Measurements from ENCODE around the gene IQCH. TPM values are rescaled to one million over a fixed set of nuclear protein-coding genes. Genes with fewer than 3 reads are reported as not detected.

The IQCH gene
- total RNA-seq, 4 donors from 2014 or later = 0.40 to 5.2 (median 1.9) TPM

GRCh38 chr15:67547836-67548235 lies 293.2 kb downstream of the IQCH start:
- 58 to 64% methylated on average over 2 to 3 of the region's 3 CpGs for WGBS, 2 donors (ENCODE audit: low coverage in 1 of 2)
- TF ChIP-seq POLR2A (IDR thresholded peaks at IDR 0.05) (no peak), EP300 (IDR thresholded peaks at IDR 0.05; ENCODE audit: low read depth) (no peak), POLR2AphosphoS5 (IDR thresholded peaks at IDR 0.05) (no peak), CTCF (IDR thresholded peaks at IDR 0.05) (no peak)
- H3K27me3 ChIP-seq = no peaks in the 10 kb centered on the region
- H3K36me3 ChIP-seq = no peaks in the 10 kb centered on the region
- H3K27ac ChIP-seq = peak overlapping the region; percentile 45 to 70 (median 52)
- intact Hi-C loops (cut with DNase I; ENCODE audit: low total_unique reads) (no loop called here), in situ Hi-C loops (cut with MboI; ENCODE audit: low pct_ligation_motif_present in 1 of 4, low pct_unique_long_range_greater_than_20kb in 1 of 4, low sequenced_read_pairs in 3 of 4) (no loop called here)
- H3K9me3 ChIP-seq = no peaks in the 10 kb centered on the region
- no peak for DNase-seq
- no peak overlapping the region for H3K4me3 ChIP-seq
- H3K4me1 ChIP-seq = peaks cover 4 to 66% (median 35%) of the 10 kb centered on the region in 4 donors

GRCh38 chr15:67548236-67548852 lies 293.8 kb downstream of the IQCH start:
- Histone ChIP-seq H3K9me3 (no peaks in the 10 kb centered on the region), H3K36me3 (no peaks in the 10 kb centered on the region), H3K27ac (peak overlapping the region; percentile 45 to 70 (median 52)), H3K4me1 (peaks cover 2 to 62% (median 31%) of the 10 kb centered on the region in 4 donors), H3K4me3 (peak overlapping the region in 1 of 4 donors; percentile 18), H3K27me3 (no peaks in the 10 kb centered on the region)
- no peak for DNase-seq
- 64 to 86% methylated on average over 1 to 2 of the region's 2 CpGs for WGBS, 2 donors (ENCODE audit: low coverage in 1 of 2)
- in situ Hi-C loops (cut with MboI; ENCODE audit: low pct_ligation_motif_present in 1 of 4, low pct_unique_long_range_greater_than_20kb in 1 of 4, low sequenced_read_pairs in 3 of 4) = no loop called here
- TF ChIP-seq EP300 (IDR thresholded peaks at IDR 0.05; ENCODE audit: low read depth) (no peak), POLR2A (IDR thresholded peaks at IDR 0.05) (no peak), CTCF (IDR thresholded peaks at IDR 0.05) (no peak), POLR2AphosphoS5 (IDR thresholded peaks at IDR 0.05) (no peak)
- intact Hi-C loops (cut with DNase I; ENCODE audit: low total_unique reads) = no loop called here

- peak; percentile 54 for DNase-seq
- Histone ChIP-seq H3K4me3 (peak overlapping the region in 1 of 4 donors; percentile 18), H3K27me3 (no peaks in the 10 kb centered on the region), H3K4me1 (peaks cover 0 to 55% (median 24%) of the 10 kb centered on the region in 4 donors), H3K27ac (peak overlapping the region; percentile 45 to 70 (median 52)), H3K9me3 (no peaks in the 10 kb centered on the region), H3K36me3 (no peaks in the 10 kb centered on the region)
- in situ Hi-C loops (cut with MboI; ENCODE audit: low pct_ligation_motif_present in 1 of 4, low pct_unique_long_range_greater_than_20kb in 1 of 4, low sequenced_read_pairs in 3 of 4) (no loop called here), intact Hi-C loops (cut with DNase I; ENCODE audit: low total_unique reads) (no loop called here)
- no peak for TF ChIP-seq POLR2A (IDR thresholded peaks at IDR 0.05)
- no peak for TF ChIP-seq CTCF (IDR thresholded peaks at IDR 0.05)
- no peak for TF ChIP-seq POLR2AphosphoS5 (IDR thresholded peaks at IDR 0.05)
- no peak for TF ChIP-seq EP300 (IDR thresholded peaks at IDR 0.05; ENCODE audit: low read depth)
- 50 to 59% methylated on average over 5 to 8 of the region's 8 CpGs for WGBS, 2 donors (ENCODE audit: low coverage in 1 of 2)
These were observed 294.5 kb downstream of the IQCH start for GRCh38 chr15:67548862-67549651.

DNA sequence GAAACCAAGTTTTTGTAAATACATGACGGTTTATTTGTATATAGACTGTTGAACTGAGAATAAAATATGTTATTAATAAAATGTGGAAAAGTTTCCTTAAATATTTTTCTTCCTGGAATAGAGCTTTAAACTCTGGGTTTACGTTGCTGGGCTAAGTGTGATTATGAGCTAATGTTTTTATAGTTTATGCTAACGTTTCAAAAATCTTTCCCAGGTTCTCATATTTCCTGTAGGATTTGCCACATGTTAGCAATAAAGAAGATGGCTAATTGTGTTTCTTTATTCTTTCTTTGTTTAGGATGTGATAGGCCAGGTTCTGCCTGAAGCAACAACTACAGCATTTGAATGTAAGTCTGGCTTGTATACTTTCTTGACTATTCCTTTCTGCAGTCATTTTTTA lies 295.1 kb downstream of the IQCH start:
- intact Hi-C loops (cut with DNase I; ENCODE audit: low total_unique reads) = no loop called here
- peak overlapping the region in 2 of 4 donors; percentile 55 to 70 for H3K27ac ChIP-seq
- DNase-seq = no peak

More for the DNA sequence above, 295.1 kb downstream of the IQCH start:
- Histone ChIP-seq H3K27me3 (no peaks in the 10 kb centered on the region), H3K36me3 (no peaks in the 10 kb centered on the region), H3K4me1 (peaks cover 0 to 51% (median 23%) of the 10 kb centered on the region in 4 donors), H3K4me3 (no peak overlapping the region), H3K9me3 (no peaks in the 10 kb centered on the region)
- in situ Hi-C loops (cut with MboI; ENCODE audit: low pct_ligation_motif_present in 1 of 4, low pct_unique_long_range_greater_than_20kb in 1 of 4, low sequenced_read_pairs in 3 of 4) = no loop called here
- WGBS, 2 donors (ENCODE audit: low coverage in 1 of 2) = 36 to 41% methylated on average over 3 of the region's 3 CpGs
- TF ChIP-seq POLR2AphosphoS5 (IDR thresholded peaks at IDR 0.05) (no peak), CTCF (IDR thresholded peaks at IDR 0.05) (no peak), EP300 (IDR thresholded peaks at IDR 0.05; ENCODE audit: low read depth) (no peak), POLR2A (IDR thresholded peaks at IDR 0.05) (no peak)

Data from transverse colon (tissue), 4 donors.